Measurements from ENCODE around the gene KCNJ9. TPM values are rescaled to one million over a fixed set of nuclear protein-coding genes. Genes with fewer than 3 reads are reported as not detected.

Gene KCNJ9
- total RNA-seq, result not detected in 2 replicates
- polyA plus RNA-seq, result not detected in 2 replicates
- polyA plus RNA-seq (2011; cell fraction: cytosol; rRNA removed), result not detected in 2 replicates
- not detected in 2 replicates for polyA plus RNA-seq (2011; cell fraction: nucleus; rRNA removed)
- not detected in 2 replicates for polyA plus RNA-seq (2012)
- not detected in 2 replicates for polyA minus RNA-seq
- polyA minus RNA-seq (2011; cell fraction: cytosol; rRNA and poly(A)+ RNA removed), result not detected
- polyA minus RNA-seq (2011; cell fraction: nucleus; rRNA and poly(A)+ RNA removed), result not detected in 2 replicates
- Bru-seq, nascent RNA, result not detected
- BruChase-seq, experiment 1, labeled RNA remaining after a 6-hour chase, result not detected
- not detected for BruChase-seq, experiment 2, labeled RNA remaining after a 2-hour chase
- long read RNA-seq, result 0 reads

- Histone ChIP-seq H3K9me1 (replicated peaks; ENCODE audit: control insufficient read depth, extremely low read depth, insufficient read depth, low read length) (no peaks in the 10 kb centered on the region), H3K27ac (ENCODE audit: insufficient read depth, low read depth, low read length) (no peak within 1 kb of the TSS), H2AFZ (ENCODE audit: low read depth, low read length) (no peak within 1 kb of the TSS), H4K20me1 (replicated peaks; ENCODE audit: control insufficient read depth, extremely low read depth, insufficient read depth, low read length) (no peaks in the 10 kb centered on the region), H3K79me2 (ENCODE audit: control insufficient read depth, insufficient read depth, low read length) (no peaks in the 10 kb centered on the region), H3K9ac (replicated peaks; ENCODE audit: extremely low read depth, insufficient read depth, low read length) (no peak within 1 kb of the TSS), H3K27me3 (ENCODE audit: control insufficient read depth in 2 of 2, insufficient read depth in 2 of 2, low read length in 2 of 2) (peaks cover 46 to 56% of the 10 kb centered on the region in 2 experiments), H3K9me3 (replicated peaks; ENCODE audit: control insufficient read depth, insufficient read depth, low read length) (no peaks in the 10 kb centered on the region), H3K4me1 (ENCODE audit: control insufficient read depth, extremely low read depth, insufficient read depth, low read length) (no peaks in the 10 kb centered on the region), H3K4me3 (replicated peaks in 1 of 3; ENCODE audit: insufficient read depth in 1 of 3, low read depth in 1 of 3, low read length in 3 of 3) (no peak within 1 kb of the TSS), H3K4me2 (ENCODE audit: insufficient read depth, low read length) (no peak within 1 kb of the TSS), H3K36me3 (ENCODE audit: control insufficient read depth in 2 of 2, extremely low read depth in 1 of 2, insufficient read depth in 2 of 2, low read length in 2 of 2) (no peaks in the 10 kb centered on the region)
- CTCF ChIA-PET, result interaction anchor here (0.6 to 2.6 kb wide), 12 partner anchors 16 to 296 kb away, joined by 3 to 8 read pairs (median 4); partner anchors contain the start of genes IGSF8 and PIGM
- dilution Hi-C loops (cut with MboI; ENCODE audit: extremely low pct_ligation_motif_present, low sequenced_read_pairs), result no loop called here
- TF ChIP-seq GATA2 (IDR thresholded peaks at IDR 0.05; ENCODE audit: insufficient read depth, insufficient read length, low read depth, low read length) (no peak), FOS (IDR thresholded peaks at IDR 0.05; ENCODE audit: borderline replicate concordance, insufficient read depth, low read length) (no peak), MYC (IDR thresholded peaks at IDR 0.05; ENCODE audit: low read depth, low read length) (no peak), POLR2A (IDR thresholded peaks at IDR 0.05; ENCODE audit: low read depth, low read length) (no peak), CTCF (IDR thresholded peaks at IDR 0.05; ENCODE audit: extremely low read depth in 1 of 2, insufficient read depth in 1 of 2, low read depth in 1 of 2, low read length in 2 of 2) (no peak), EZH2 (IDR thresholded peaks at IDR 0.05; ENCODE audit: borderline replicate concordance, low read depth, low read length, severe bottlenecking) (no peak), JUN (IDR thresholded peaks at IDR 0.05; ENCODE audit: borderline replicate concordance, insufficient read depth, insufficient read length, low read depth) (no peak), POLR2AphosphoS5 (IDR thresholded peaks at IDR 0.05; ENCODE audit: insufficient read depth, low read depth, low read length) (no peak)
- TF ChIP-seq, protein P1, sequence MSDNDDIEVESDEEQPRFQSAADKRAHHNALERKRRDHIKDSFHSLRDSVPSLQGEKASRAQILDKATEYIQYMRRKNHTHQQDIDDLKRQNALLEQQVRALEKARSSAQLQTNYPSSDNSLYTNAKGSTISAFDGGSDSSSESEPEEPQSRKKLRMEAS (IDR thresholded peaks at IDR 0.05; ENCODE audit: insufficient read depth, insufficient read length), result no peak
- POLR2A ChIA-PET, result no interaction called here
- no peak for DNase-seq (ENCODE audit: low read depth, low spot score)
- intact Hi-C loops (cut with micrococcal nuclease), result no loop called here
- no TSS peak for BruUV-seq (replicated peaks)
- FAIRE-seq, result no peak
Observed at GRCh38 chr1:160081261-160081936, at the start of gene KCNJ9. Gene KCNJ9 (plus strand): TSS chr1:160081538. CDS start chr1:160084031, 2,493 bp downstream.
